ENCODE data around the gene ZP3. TPM values are rescaled to one million over a fixed set of nuclear protein-coding genes. Genes with fewer than 3 reads are reported as not detected.

Gene ZP3
- total and polyA plus RNA-seq, 10 of the 15 experiments (the other 5 are each of a cell fraction or from before 2014, with no cell fraction given), result 0.39 to 5.1 (median 2.5) TPM

- Histone ChIP-seq H2AFZ (ENCODE audit: control insufficient read depth, low read depth, low read length) (no peak overlapping the region), H4K20me1 (ENCODE audit: control insufficient read depth, insufficient read depth) (no peaks in the 10 kb centered on the region), H3K36me3 (ENCODE audit: control insufficient read depth in 2 of 2, insufficient read depth in 2 of 2, low read length in 1 of 2) (no peaks in the 10 kb centered on the region), H3K27me3 (replicated peaks in 1 of 2; ENCODE audit: control insufficient read depth in 2 of 2, insufficient read depth in 2 of 2, low read length in 1 of 2) (no peaks in the 10 kb centered on the region), H3K4me3 (no peak overlapping the region), H3K27ac (ENCODE audit: control insufficient read depth, insufficient read depth) (no peak overlapping the region), H3K9me3 (replicated peaks; ENCODE audit: control insufficient read depth, insufficient read depth, low read length) (no peaks in the 10 kb centered on the region), H3K4me1 (ENCODE audit: control insufficient read depth, insufficient read depth, low read length) (peaks cover 7% of the 10 kb centered on the region), H3K79me2 (ENCODE audit: control insufficient read depth, insufficient read depth, low read length) (no peaks in the 10 kb centered on the region), H3K4me2 (ENCODE audit: control insufficient read depth, insufficient read depth) (no peak overlapping the region), H3K9ac (ENCODE audit: control insufficient read depth, insufficient read depth, low read length) (no peak overlapping the region)
- intact Hi-C loops (cut with micrococcal nuclease; ENCODE audit: unreplicated experiment) (no loop called here), in situ Hi-C loops (cut with MboI) (no loop called here)
- ChIA-PET RAD21 (ENCODE audit: unreplicated experiment) (interaction anchor here (0.6 kb wide), 1 partner anchor 96 kb away, joined by 3 read pairs; no protein-coding TSS in a partner anchor), CTCF (no interaction called here), POLR2A (no interaction called here), SMC1A (ENCODE audit: uncharacterized antibody, unreplicated experiment) (no interaction called here)
- FAIRE-seq (no peak), ATAC-seq (no peak), DNase-seq (ENCODE audit: low read depth, low spot score) (no peak)
- no peak for TF ChIP-seq HDAC6 (IDR thresholded peaks at IDR 0.05; ENCODE audit: unreplicated experiment)
- BruUV-seq (replicated peaks), result no TSS peak
Measured at GRCh38 chr7:76408121-76408560, 16.6 kb upstream of the ZP3 start.

GRCh38 chr7:76409537-76409936 is 15.2 kb upstream of the ZP3 start, which contains the start of gene SSC4D:
Gene SSC4D, minus strand, starts transcription at chr7:76409697. Its CDS starts 5,258 bp downstream, at chr7:76404439.
- SMC1A ChIA-PET (ENCODE audit: uncharacterized antibody, unreplicated experiment), result no interaction called here
- TF ChIP-seq ASH2L (IDR thresholded peaks at IDR 0.05; ENCODE audit: borderline replicate concordance, low read depth), result no peak
- TF ChIP-seq CBX3 (IDR thresholded peaks at IDR 0.05; ENCODE audit: borderline replicate concordance, low read depth), result no peak
- no peak for TF ChIP-seq HCFC1 (IDR thresholded peaks at IDR 0.05; ENCODE audit: low read length)
- TF ChIP-seq PAX5 (IDR thresholded peaks at IDR 0.05; ENCODE audit: borderline replicate concordance, low read depth, low read length), result no peak
- TF ChIP-seq BCL3 (IDR thresholded peaks at IDR 0.05; ENCODE audit: borderline replicate concordance, insufficient read depth, low read depth, low read length, poor library complexity, severe bottlenecking), result no peak
- no peak for TF ChIP-seq PRDM15 (CRISPR knock-in tag; IDR thresholded peaks at IDR 0.05)
- TF ChIP-seq SRF (IDR thresholded peaks at IDR 0.05; ENCODE audit: low read depth in 2 of 2, low read length in 2 of 2), result no peak
- no peak for TF ChIP-seq RELB (IDR thresholded peaks at IDR 0.05; ENCODE audit: low read depth)

More at GRCh38 chr7:76409537-76409936, 15.2 kb upstream of the ZP3 start, which contains the start of gene SSC4D:
- CTCF ChIA-PET, result no interaction called here
- Histone ChIP-seq H2AFZ (ENCODE audit: control insufficient read depth, low read depth, low read length) (no peak within 1 kb of the TSS), H3K9me3 (replicated peaks; ENCODE audit: control insufficient read depth, insufficient read depth, low read length) (no peaks in the 10 kb centered on the region), H3K4me3 (no peak within 1 kb of the TSS), H3K36me3 (ENCODE audit: control insufficient read depth in 2 of 2, insufficient read depth in 2 of 2, low read length in 1 of 2) (no peaks in the 10 kb centered on the region), H3K4me1 (ENCODE audit: control insufficient read depth, insufficient read depth, low read length) (no peaks in the 10 kb centered on the region; the same call in 1 of the 2 replicates), H3K4me2 (ENCODE audit: control insufficient read depth, insufficient read depth) (no peak within 1 kb of the TSS), H4K20me1 (ENCODE audit: control insufficient read depth, insufficient read depth) (no peaks in the 10 kb centered on the region), H3K9ac (ENCODE audit: control insufficient read depth, insufficient read depth, low read length) (no peak within 1 kb of the TSS), H3K79me2 (ENCODE audit: control insufficient read depth, insufficient read depth, low read length) (no peaks in the 10 kb centered on the region), H3K27me3 (replicated peaks in 1 of 2; ENCODE audit: control insufficient read depth in 2 of 2, insufficient read depth in 2 of 2, low read length in 1 of 2) (no peaks in the 10 kb centered on the region), H3K27ac (ENCODE audit: control insufficient read depth, insufficient read depth) (no peak within 1 kb of the TSS)
- no TSS peak for BruUV-seq (replicated peaks)
- WGBS (ENCODE audit: insufficient coverage, insufficient replicate concordance, low lambda C conversion rate, missing lambda C conversion rate), result 63% methylated on average over 5 of the region's 6 CpGs
- POLR2A ChIA-PET, result no interaction called here
- ATAC-seq, result no peak
- RAD21 ChIA-PET (ENCODE audit: unreplicated experiment), result no interaction called here
- no peak for FAIRE-seq
- in situ Hi-C loops (cut with MboI) (no loop called here), intact Hi-C loops (cut with micrococcal nuclease; ENCODE audit: unreplicated experiment) (no loop called here)
- DNase-seq (ENCODE audit: low read depth, low spot score), result no peak

Measured in GM12878 (cell line).